Stomach smooth muscle (tissue), 2 donors: ENCODE data around the gene FOXN1.

Experiments used
- H3K27ac ChIP-seq: one replicate; pipeline ENCODE4 v1.7.0; 2013; ENCODE audit warnings: mild to moderate bottlenecking, low read length, inconsistent platforms
- H3K27me3 ChIP-seq, 2 donors: one replicate each; pipeline ENCODE4 v1.7.0; 2013; ENCODE audit warnings: low read length in 2 of 2; ENCODE audit not compliant: insufficient read depth in 2 of 2, control insufficient read depth in 1 of 2
- H3K36me3 ChIP-seq, 2 donors: one replicate each; pipeline ENCODE4 v1.7.0; 2013; ENCODE audit warnings: low read length in 2 of 2; ENCODE audit not compliant: control insufficient read depth in 2 of 2, insufficient read depth in 2 of 2
- H3K4me1 ChIP-seq: one replicate; pipeline ENCODE4 v1.7.0; 2013; ENCODE audit warnings: low read length; ENCODE audit not compliant: control insufficient read depth, insufficient read depth
- H3K4me3 ChIP-seq, 2 donors: one replicate each; pipeline ENCODE4 v1.7.0; 2013; ENCODE audit warnings: low read length in 2 of 2
- H3K9ac ChIP-seq, 2 donors: one replicate each; pipeline ENCODE4 v1.7.0; 2013; ENCODE audit warnings: low read length in 2 of 2, mild to moderate bottlenecking in 1 of 2
- H3K9me3 ChIP-seq, 2 donors: one replicate each; pipeline ENCODE4 v1.7.0; 2013; ENCODE audit warnings: low read length in 2 of 2; ENCODE audit not compliant: control insufficient read depth in 2 of 2
- donor health status: healthy.
- donor health status: Pancreatic carcinoma.

FOXN1 gene

GRCh38 chr17:28501421-28502284, 4.5 kb upstream of the FOXN1 start:
- peaks cover 2 to 5% of the 10 kb centered on the region in 2 donors for H3K27me3 ChIP-seq
- no peak overlapping the region for H3K4me3 ChIP-seq
- H3K9me3 ChIP-seq = no peaks in the 10 kb centered on the region
- peaks cover 3% of the 10 kb centered on the region for H3K4me1 ChIP-seq
- H3K27ac ChIP-seq = no peak overlapping the region
- no peaks in the 10 kb centered on the region for H3K36me3 ChIP-seq
- no peak overlapping the region for H3K9ac ChIP-seq

GRCh38 chr17:28503420-28503819, 2.7 kb upstream of the FOXN1 start:
- no peak overlapping the region for H3K9ac ChIP-seq
- peaks cover 4 to 14% of the 10 kb centered on the region in 2 donors for H3K27me3 ChIP-seq
- H3K4me1 ChIP-seq = peaks cover 3% of the 10 kb centered on the region

GRCh38 chr17:28506763-28507487, 777 bp downstream of the FOXN1 start:
- Histone ChIP-seq H3K27me3 (peaks cover 14 to 29% of the 10 kb centered on the region in 2 donors), H3K4me1 (no peaks in the 10 kb centered on the region), H3K4me3 (no peak overlapping the region), H3K27ac (no peak overlapping the region), H3K9ac (no peak overlapping the region), H3K36me3 (no peaks in the 10 kb centered on the region), H3K9me3 (no peaks in the 10 kb centered on the region)

More at GRCh38 chr17:28503420-28503819, 2.7 kb upstream of the FOXN1 start:
- no peaks in the 10 kb centered on the region for H3K9me3 ChIP-seq
- H3K36me3 ChIP-seq = no peaks in the 10 kb centered on the region
- no peak overlapping the region for H3K27ac ChIP-seq
- no peak overlapping the region for H3K4me3 ChIP-seq

GRCh38 chr17:28507567-28508203, 1.5 kb downstream of the FOXN1 start:
- Histone ChIP-seq H3K27ac (no peak overlapping the region), H3K36me3 (no peaks in the 10 kb centered on the region), H3K4me3 (no peak overlapping the region), H3K9ac (no peak overlapping the region), H3K4me1 (no peaks in the 10 kb centered on the region), H3K9me3 (no peaks in the 10 kb centered on the region), H3K27me3 (peaks cover 21 to 36% of the 10 kb centered on the region in 2 donors)

- Histone ChIP-seq H3K36me3 (no peaks in the 10 kb centered on the region), H3K4me3 (no peak overlapping the region), H3K27me3 (peaks cover 23 to 38% of the 10 kb centered on the region in 2 donors), H3K9me3 (no peaks in the 10 kb centered on the region), H3K9ac (no peak overlapping the region), H3K4me1 (no peaks in the 10 kb centered on the region), H3K27ac (no peak overlapping the region)
These were observed 2.1 kb downstream of the FOXN1 start for GRCh38 chr17:28508211-28508724.

- H3K27me3 ChIP-seq = peaks cover 23 to 45% of the 10 kb centered on the region in 2 donors
- no peaks in the 10 kb centered on the region for H3K4me1 ChIP-seq
- no peak overlapping the region for H3K4me3 ChIP-seq
- no peak overlapping the region for H3K27ac ChIP-seq
- H3K9me3 ChIP-seq = no peaks in the 10 kb centered on the region
- no peaks in the 10 kb centered on the region for H3K36me3 ChIP-seq
- no peak overlapping the region for H3K9ac ChIP-seq
These were observed 3.6 kb downstream of the FOXN1 start for GRCh38 chr17:28509789-28510188.

- Histone ChIP-seq H3K27me3 (peaks cover 22 to 40% of the 10 kb centered on the region in 2 donors), H3K27ac (no peak overlapping the region), H3K4me1 (no peaks in the 10 kb centered on the region), H3K36me3 (no peaks in the 10 kb centered on the region), H3K9ac (no peak overlapping the region), H3K4me3 (no peak overlapping the region), H3K9me3 (no peaks in the 10 kb centered on the region)
These were observed 5.8 kb downstream of the FOXN1 start for GRCh38 chr17:28511858-28512461.

GRCh38 chr17:28513476-28513875, 7.3 kb downstream of the FOXN1 start:
- Histone ChIP-seq H3K9ac (no peak overlapping the region), H3K36me3 (no peaks in the 10 kb centered on the region), H3K4me3 (no peak overlapping the region), H3K27ac (no peak overlapping the region), H3K4me1 (no peaks in the 10 kb centered on the region), H3K9me3 (no peaks in the 10 kb centered on the region), H3K27me3 (peaks cover 19 to 31% of the 10 kb centered on the region in 2 donors)

GRCh38 chr17:28514561-28515002, 8.4 kb downstream of the FOXN1 start:
- no peak overlapping the region for H3K27ac ChIP-seq
- H3K36me3 ChIP-seq = no peaks in the 10 kb centered on the region
- no peak overlapping the region for H3K9ac ChIP-seq
- H3K27me3 ChIP-seq = peaks cover 19 to 29% of the 10 kb centered on the region in 2 donors
- H3K4me3 ChIP-seq = no peak overlapping the region
- H3K9me3 ChIP-seq = no peaks in the 10 kb centered on the region
- no peaks in the 10 kb centered on the region for H3K4me1 ChIP-seq

- H3K4me3 ChIP-seq = no peak overlapping the region
- no peaks in the 10 kb centered on the region for H3K9me3 ChIP-seq
- no peaks in the 10 kb centered on the region for H3K36me3 ChIP-seq
- H3K27ac ChIP-seq = no peak overlapping the region
- peaks cover 13 to 22% of the 10 kb centered on the region in 2 donors for H3K27me3 ChIP-seq
- no peaks in the 10 kb centered on the region for H3K4me1 ChIP-seq
- no peak overlapping the region for H3K9ac ChIP-seq
These were observed 9.4 kb downstream of the FOXN1 start for GRCh38 chr17:28515518-28515917.
